ENCODE results near the gene GRID2. TPM values are rescaled to one million over a fixed set of nuclear protein-coding genes. Genes with fewer than 3 reads are reported as not detected.

Gene GRID2
- total RNA-seq, 1 donor from 2014 or later = 11.6 TPM

DNA sequence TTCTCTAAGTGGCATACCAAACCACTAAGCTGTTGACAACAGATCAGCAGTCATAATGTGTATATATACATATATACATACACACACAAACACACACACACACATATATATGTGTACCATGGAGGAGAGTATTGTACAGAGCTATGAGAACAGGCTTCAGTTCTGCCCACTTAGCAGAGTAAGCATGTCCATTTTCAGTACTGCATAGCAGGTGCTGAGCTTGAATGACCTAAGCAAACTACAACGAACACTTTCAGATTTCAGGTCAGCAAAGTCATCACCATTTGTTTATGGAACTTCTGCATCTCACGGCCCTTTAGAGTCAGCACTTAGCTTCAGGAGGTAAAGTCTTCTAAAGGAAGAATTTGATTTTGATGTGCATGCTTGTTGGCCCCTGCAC is 789.0 kb downstream of the GRID2 start:
- Mint-ChIP-seq H3K4me1 (ENCODE audit: unreplicated experiment) (no peaks in the 10 kb centered on the region), H3K4me3 (ENCODE audit: unreplicated experiment) (no peak overlapping the region), H3K27ac (ENCODE audit: unreplicated experiment) (no peak overlapping the region), H3K9me3 (ENCODE audit: unreplicated experiment) (no peaks in the 10 kb centered on the region), H3K36me3 (ENCODE audit: low read depth, unreplicated experiment) (no peaks in the 10 kb centered on the region), H3K27me3 (ENCODE audit: unreplicated experiment) (no peaks in the 10 kb centered on the region)
- TF ChIP-seq, protein P1, sequence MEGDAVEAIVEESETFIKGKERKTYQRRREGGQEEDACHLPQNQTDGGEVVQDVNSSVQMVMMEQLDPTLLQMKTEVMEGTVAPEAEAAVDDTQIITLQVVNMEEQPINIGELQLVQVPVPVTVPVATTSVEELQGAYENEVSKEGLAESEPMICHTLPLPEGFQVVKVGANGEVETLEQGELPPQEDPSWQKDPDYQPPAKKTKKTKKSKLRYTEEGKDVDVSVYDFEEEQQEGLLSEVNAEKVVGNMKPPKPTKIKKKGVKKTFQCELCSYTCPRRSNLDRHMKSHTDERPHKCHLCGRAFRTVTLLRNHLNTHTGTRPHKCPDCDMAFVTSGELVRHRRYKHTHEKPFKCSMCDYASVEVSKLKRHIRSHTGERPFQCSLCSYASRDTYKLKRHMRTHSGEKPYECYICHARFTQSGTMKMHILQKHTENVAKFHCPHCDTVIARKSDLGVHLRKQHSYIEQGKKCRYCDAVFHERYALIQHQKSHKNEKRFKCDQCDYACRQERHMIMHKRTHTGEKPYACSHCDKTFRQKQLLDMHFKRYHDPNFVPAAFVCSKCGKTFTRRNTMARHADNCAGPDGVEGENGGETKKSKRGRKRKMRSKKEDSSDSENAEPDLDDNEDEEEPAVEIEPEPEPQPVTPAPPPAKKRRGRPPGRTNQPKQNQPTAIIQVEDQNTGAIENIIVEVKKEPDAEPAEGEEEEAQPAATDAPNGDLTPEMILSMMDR (IDR thresholded peaks at IDR 0.05; ENCODE audit: unreplicated experiment) = no peak
- DNase-seq (ENCODE audit: low spot score) = no peak

DNA sequence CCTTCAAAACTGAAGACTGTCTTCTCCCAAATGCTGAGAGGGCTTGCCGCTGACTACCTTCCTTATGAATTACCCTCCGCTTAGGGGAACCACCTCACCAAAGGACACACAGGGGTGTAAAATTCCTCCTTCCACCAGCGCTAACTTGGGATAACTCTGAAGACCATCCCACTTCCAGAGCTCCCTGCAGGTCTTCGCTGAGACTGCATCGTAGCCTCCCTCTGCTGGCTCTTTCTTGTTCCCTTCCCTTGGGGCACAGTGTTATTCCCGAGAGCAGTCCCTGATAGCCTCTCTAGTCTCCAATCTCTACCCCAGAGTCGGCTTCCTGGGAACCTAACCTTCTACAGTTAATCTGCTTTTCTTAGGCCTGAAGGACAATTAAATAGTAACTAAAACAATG is 799.3 kb downstream of the GRID2 start:
- no peaks in the 10 kb centered on the region for H3K27me3 Mint-ChIP-seq (ENCODE audit: unreplicated experiment)
- H3K36me3 Mint-ChIP-seq (ENCODE audit: low read depth, unreplicated experiment) = no peaks in the 10 kb centered on the region
- H3K27ac Mint-ChIP-seq (ENCODE audit: unreplicated experiment) = no peak overlapping the region
- no peaks in the 10 kb centered on the region for H3K9me3 Mint-ChIP-seq (ENCODE audit: unreplicated experiment)
- H3K4me3 Mint-ChIP-seq (ENCODE audit: unreplicated experiment) = no peak overlapping the region
- no peak for DNase-seq (ENCODE audit: low spot score)
- no peaks in the 10 kb centered on the region for H3K4me1 Mint-ChIP-seq (ENCODE audit: unreplicated experiment)
- TF ChIP-seq, protein P1 (IDR thresholded peaks at IDR 0.05; ENCODE audit: unreplicated experiment) = no peak

DNA sequence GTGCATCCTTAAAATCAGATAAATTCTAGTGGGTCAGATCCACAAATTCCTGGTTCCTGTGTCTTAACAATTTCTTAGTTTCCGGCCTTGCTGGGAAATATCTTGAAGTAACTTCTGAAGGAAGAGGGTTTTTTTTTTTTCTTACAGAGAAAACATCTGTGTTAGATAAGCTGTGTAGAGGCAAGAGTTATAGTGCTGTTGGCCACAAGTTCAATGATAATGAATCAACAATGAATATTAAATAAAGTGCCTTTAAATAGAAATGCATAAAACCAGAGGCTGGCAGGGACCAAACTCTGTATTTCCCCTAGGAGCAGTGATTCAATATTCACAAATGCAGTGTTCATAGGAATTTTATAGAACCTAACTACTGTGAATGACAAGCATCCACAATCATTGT is 812.9 kb downstream of the GRID2 start:
- H3K27me3 Mint-ChIP-seq (ENCODE audit: unreplicated experiment) = no peaks in the 10 kb centered on the region
- DNase-seq (ENCODE audit: low spot score) = no peak
- H3K4me3 Mint-ChIP-seq (ENCODE audit: unreplicated experiment) = no peak overlapping the region
- TF ChIP-seq, protein P1 (IDR thresholded peaks at IDR 0.05; ENCODE audit: unreplicated experiment) = no peak
- peaks cover 5% of the 10 kb centered on the region for H3K36me3 Mint-ChIP-seq (ENCODE audit: low read depth, unreplicated experiment)
- H3K4me1 Mint-ChIP-seq (ENCODE audit: unreplicated experiment) = peaks cover 7% of the 10 kb centered on the region
- no peaks in the 10 kb centered on the region for H3K9me3 Mint-ChIP-seq (ENCODE audit: unreplicated experiment)
- peak overlapping the region; percentile 4 for H3K27ac Mint-ChIP-seq (ENCODE audit: unreplicated experiment)

DNA sequence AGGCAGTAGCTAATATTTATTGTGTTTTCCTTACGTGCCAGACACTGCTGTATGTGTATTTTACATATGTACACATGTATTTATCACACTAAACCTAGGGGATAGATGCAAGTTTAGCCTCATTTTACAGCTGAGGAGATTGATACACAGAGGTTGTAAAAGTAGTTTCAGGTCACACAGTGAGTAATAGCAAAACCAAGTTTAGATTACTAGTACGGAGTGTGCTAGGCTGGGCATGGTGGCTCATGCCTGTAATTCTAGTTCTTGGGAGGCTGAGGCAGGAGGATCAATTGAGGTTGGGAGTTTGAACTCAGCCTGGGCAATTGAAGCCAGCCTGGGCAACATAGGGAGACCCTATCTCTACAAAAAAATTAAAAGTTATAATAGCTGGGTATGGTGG is 823.7 kb downstream of the GRID2 start:
- TF ChIP-seq, protein P1 (IDR thresholded peaks at IDR 0.05; ENCODE audit: unreplicated experiment) = no peak
- H3K4me1 Mint-ChIP-seq (ENCODE audit: unreplicated experiment) = no peaks in the 10 kb centered on the region
- no peaks in the 10 kb centered on the region for H3K9me3 Mint-ChIP-seq (ENCODE audit: unreplicated experiment)
- no peaks in the 10 kb centered on the region for H3K36me3 Mint-ChIP-seq (ENCODE audit: low read depth, unreplicated experiment)
- H3K4me3 Mint-ChIP-seq (ENCODE audit: unreplicated experiment) = no peak overlapping the region
- no peaks in the 10 kb centered on the region for H3K27me3 Mint-ChIP-seq (ENCODE audit: unreplicated experiment)
- H3K27ac Mint-ChIP-seq (ENCODE audit: unreplicated experiment) = no peak overlapping the region
- no peak for DNase-seq (ENCODE audit: low spot score)

DNA sequence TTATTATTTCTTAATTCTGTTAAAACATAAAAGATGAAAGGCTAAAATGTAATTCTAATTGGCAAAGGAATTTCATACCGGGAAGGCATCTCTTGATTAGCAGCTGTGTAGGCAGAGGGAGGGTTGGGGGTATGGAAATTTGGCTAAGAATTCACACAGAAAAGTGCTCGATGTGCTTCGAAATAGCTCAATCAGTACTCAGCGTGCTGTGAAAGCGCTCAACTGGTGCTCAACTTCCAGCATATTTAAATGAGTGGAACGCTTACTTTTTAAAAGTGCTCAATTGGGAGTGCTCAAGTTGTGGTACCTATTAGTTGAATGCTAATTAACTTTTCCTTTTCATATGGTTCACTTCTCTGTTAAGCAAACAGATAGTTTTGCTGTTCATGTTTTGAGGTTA is 828.9 kb downstream of the GRID2 start:
- no peak overlapping the region for H3K27ac Mint-ChIP-seq (ENCODE audit: unreplicated experiment)
- no peaks in the 10 kb centered on the region for H3K9me3 Mint-ChIP-seq (ENCODE audit: unreplicated experiment)
- no peaks in the 10 kb centered on the region for H3K36me3 Mint-ChIP-seq (ENCODE audit: low read depth, unreplicated experiment)
- no peak overlapping the region for H3K4me3 Mint-ChIP-seq (ENCODE audit: unreplicated experiment)
- H3K27me3 Mint-ChIP-seq (ENCODE audit: unreplicated experiment) = no peaks in the 10 kb centered on the region
- no peaks in the 10 kb centered on the region for H3K4me1 Mint-ChIP-seq (ENCODE audit: unreplicated experiment)
- no peak for DNase-seq (ENCODE audit: low spot score)
- TF ChIP-seq, protein P1 (IDR thresholded peaks at IDR 0.05; ENCODE audit: unreplicated experiment) = no peak
